Heart left ventricle (tissue), 16 donors: ENCODE results near the gene ADCY3. TPM values are rescaled to one million over a fixed set of nuclear protein-coding genes. Genes with fewer than 3 reads are reported as not detected.

Source experiments
- ATAC-seq, 4 donors: fragments of 200-7000 bp; cut with Tn5 transposase; one replicate each; pipeline ENCODE4 v1.9.1; 2020 to 2022; ENCODE audit warnings: moderate library complexity in 4 of 4, mild to moderate bottlenecking in 3 of 4, moderate number of reproducible peaks in 1 of 4
- DNase-seq, 5 donors: peaks; one replicate each; pipeline ENCODE4 v3.0.0-alpha.2; 2020
- H3K27ac ChIP-seq, 12 donors: fragments of 200-600 bp; sonication (generic) in 4 of 12; one replicate each; pipeline versions ENCODE4 v1.5.0 to v1.8.0; 2016 to 2022; ENCODE audit warnings: mild to moderate bottlenecking in 2 of 12
- H3K27me3 ChIP-seq, 9 donors: fragments of 200-600 bp; sonication (generic) in 2 of 9; one replicate each; pipeline versions ENCODE4 v1.5.1 to v1.8.0; 2016 to 2022; ENCODE audit warnings: mild to moderate bottlenecking in 3 of 9
- H3K36me3 ChIP-seq, 9 donors: fragments of 200-600 bp; sonication (generic) in 2 of 9; one replicate each; pipeline versions ENCODE4 v1.5.0 to v1.8.0; 2018 to 2022; ENCODE audit warnings: mild to moderate bottlenecking in 2 of 9
- H3K4me1 ChIP-seq, 12 donors: fragments of 200-600 bp; sonication (generic) in 4 of 12; one replicate each; pipeline versions ENCODE4 v1.5.0 to v1.8.0; 2016 to 2022; ENCODE audit warnings: mild to moderate bottlenecking in 3 of 12
- H3K4me3 ChIP-seq, 12 donors: fragments of 200-600 bp; sonication (generic) in 4 of 12; one replicate each; pipeline versions ENCODE4 v1.5.0 to v1.8.0; 2017 to 2022; ENCODE audit warnings: mild to moderate bottlenecking in 9 of 12, moderate library complexity in 4 of 12
- H3K9me3 ChIP-seq, 12 donors: fragments of 200-600 bp; sonication (generic) in 4 of 12; one replicate each; pipeline versions ENCODE4 v1.5.0 to v1.8.0; 2016 to 2022; ENCODE audit warnings: mild to moderate bottlenecking in 1 of 12
- POLR2A ChIP-seq, 2 donors: fragments of 450-650 bp; IDR thresholded peaks; one replicate each; pipeline ENCODE4 v1.6.1; 2017; ENCODE audit warnings: antibody characterized with exemption in 2 of 2, mild to moderate bottlenecking in 2 of 2, moderate library complexity in 2 of 2
- WGBS, 4 donors: extraction: QIAGEN DNeasy Blood & Tissue Kit in 2 of 4; methylation state at CpG; one replicate each; pipeline versions ENCODE4 v1.1.5 to v1.1.7; 2013 to 2018; 5-methylcytosine and 5-hydroxymethylcytosine counted together
- intact Hi-C, 10 donors: fragments of 100-400 bp; cut with DNase I; formaldehyde crosslinking; loops; one replicate each; pipeline versions ENCODE4 v1.11.1 to v1.14.2; 2022
- polyA plus RNA-seq, 2 donors: library from polyadenylated mRNA; stranded (reverse); fragments of 200-250 nt; gene quantifications; one replicate each; pipeline ENCODE4 v1.2.3, GENCODE V29; 2013
- total RNA-seq, 9 donors: library from RNA; depleted of rRNA in 2 of 9; stranded (reverse); fragments of >200 nt in 2 of 9; fragmentation: NEBNext Ultra II Directional in 3 of 9; extraction: Animal tissue kit (Norgen Biotek cat#: 25700) in 3 of 9; gene quantifications; one replicate each; pipeline versions ENCODE4 v1.1.0 to v1.2.4, GENCODE V29; 2016 to 2023
- TF ChIP-seq, protein P1 (sequence below), 12 donors: fragments of 200-600 bp; sonication (generic) in 4 of 12; IDR thresholded peaks; one replicate each; pipeline versions ENCODE4 v1.5.0 to v1.8.0; 2018 to 2022; ENCODE audit warnings: antibody characterized with exemption in 12 of 12, mild to moderate bottlenecking in 5 of 12
- donor health status: ischemic (EF 13 %, LVEDD 7.1; RV severe dilation, severe dysfunction).
- donor health status: healthy with polysubstance abuse.
- donor health status: DM: no; HTN: yes; CAD: no.
- donor health status: DM: no; HTN: no; CAD: no.
- donor health status: ischemic (EF 25% LVEDD 6.9; RV normal size, moderate dysfunction).
- donor health status: ischemic (EF 25% LVEDD 5.7; RV mildly dilated, moderate dysfunction).
- donor health status: healthy.
- donor health status: DM: yes; HTN: yes; CAD: no.
- donor health status: ischemic (EF 35%, LVEDD 5.7; RV mildly dilated, moderate dysfunction).
- donor health status: nonischemic (EF 11% LVEDD 7.7; RV severe dilation, severe dysfunction).
- donor health status: DM: yes; HTN: yes; CAD: no.
- donor health status: PGD.
- donor health status: ischemic (EF 29% LVEDD 5.4; RV normal size, mild dysfunction).
- donor health status: nonischemic (EF 23%, LVEDD 6.1; RV moderate dilation, normal function).

The ADCY3 gene
- total and polyA plus RNA-seq, 11 donors, result 9.3 to 36.0 (median 14.4) TPM

DNA sequence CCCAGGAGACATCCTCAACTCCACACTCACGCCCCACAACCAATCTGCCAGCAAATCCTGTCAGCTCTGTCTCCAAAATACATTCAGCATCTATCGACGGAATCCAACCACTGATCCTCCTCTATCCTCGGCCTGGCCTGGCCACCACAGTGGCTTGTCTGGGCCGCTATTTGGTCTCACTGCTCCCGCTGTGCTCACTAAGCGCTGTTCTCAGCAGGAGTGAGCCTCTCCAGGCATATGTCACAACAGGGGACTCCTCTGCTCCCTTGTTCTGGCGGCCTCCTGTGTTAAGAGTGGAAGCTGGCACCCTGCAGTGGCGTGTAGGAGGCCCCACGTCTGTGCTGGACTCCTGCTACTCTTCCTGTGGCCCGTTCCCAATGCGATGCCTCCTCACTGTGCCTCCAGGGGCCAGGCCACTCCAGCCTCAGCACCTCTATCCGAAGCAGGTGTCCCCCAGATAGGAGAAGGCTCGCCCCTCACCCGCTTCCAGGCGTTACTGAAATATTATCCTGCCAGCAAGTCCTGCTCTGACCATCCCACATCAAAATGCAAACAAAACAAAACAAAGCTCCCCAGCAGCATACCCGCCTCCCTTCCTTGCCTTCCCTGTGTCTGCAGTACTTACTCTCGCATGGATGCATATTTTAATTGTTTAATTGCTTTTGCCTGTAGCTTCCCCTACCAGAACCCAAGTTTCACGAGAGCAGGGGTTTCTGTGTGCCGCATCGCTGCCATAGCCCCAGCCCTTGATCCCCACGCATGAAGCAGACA is 86.9 kb downstream of the ADCY3 start:
- peaks cover 0 to 2% (median under 1%) of the 10 kb centered on the region in 12 donors for H3K4me1 ChIP-seq
- intact Hi-C loops, result no loop called here
- ATAC-seq, result no peak
- 88 to 92% (median 90%) methylated on average over 18 to 22 of the region's 22 CpGs for WGBS, 4 donors
- H3K27ac ChIP-seq, result no peak overlapping the region
- TF ChIP-seq POLR2A (IDR thresholded peaks at IDR 0.05), result no peak
- TF ChIP-seq, protein P1, sequence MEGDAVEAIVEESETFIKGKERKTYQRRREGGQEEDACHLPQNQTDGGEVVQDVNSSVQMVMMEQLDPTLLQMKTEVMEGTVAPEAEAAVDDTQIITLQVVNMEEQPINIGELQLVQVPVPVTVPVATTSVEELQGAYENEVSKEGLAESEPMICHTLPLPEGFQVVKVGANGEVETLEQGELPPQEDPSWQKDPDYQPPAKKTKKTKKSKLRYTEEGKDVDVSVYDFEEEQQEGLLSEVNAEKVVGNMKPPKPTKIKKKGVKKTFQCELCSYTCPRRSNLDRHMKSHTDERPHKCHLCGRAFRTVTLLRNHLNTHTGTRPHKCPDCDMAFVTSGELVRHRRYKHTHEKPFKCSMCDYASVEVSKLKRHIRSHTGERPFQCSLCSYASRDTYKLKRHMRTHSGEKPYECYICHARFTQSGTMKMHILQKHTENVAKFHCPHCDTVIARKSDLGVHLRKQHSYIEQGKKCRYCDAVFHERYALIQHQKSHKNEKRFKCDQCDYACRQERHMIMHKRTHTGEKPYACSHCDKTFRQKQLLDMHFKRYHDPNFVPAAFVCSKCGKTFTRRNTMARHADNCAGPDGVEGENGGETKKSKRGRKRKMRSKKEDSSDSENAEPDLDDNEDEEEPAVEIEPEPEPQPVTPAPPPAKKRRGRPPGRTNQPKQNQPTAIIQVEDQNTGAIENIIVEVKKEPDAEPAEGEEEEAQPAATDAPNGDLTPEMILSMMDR (IDR thresholded peaks at IDR 0.05), result no peak
- H3K9me3 ChIP-seq, result no peaks in the 10 kb centered on the region
- no peak for DNase-seq
- H3K4me3 ChIP-seq, result no peak overlapping the region
- no peaks in the 10 kb centered on the region for H3K27me3 ChIP-seq
- peaks cover 0 to 35% (median 3%) of the 10 kb centered on the region in 9 donors for H3K36me3 ChIP-seq

DNA sequence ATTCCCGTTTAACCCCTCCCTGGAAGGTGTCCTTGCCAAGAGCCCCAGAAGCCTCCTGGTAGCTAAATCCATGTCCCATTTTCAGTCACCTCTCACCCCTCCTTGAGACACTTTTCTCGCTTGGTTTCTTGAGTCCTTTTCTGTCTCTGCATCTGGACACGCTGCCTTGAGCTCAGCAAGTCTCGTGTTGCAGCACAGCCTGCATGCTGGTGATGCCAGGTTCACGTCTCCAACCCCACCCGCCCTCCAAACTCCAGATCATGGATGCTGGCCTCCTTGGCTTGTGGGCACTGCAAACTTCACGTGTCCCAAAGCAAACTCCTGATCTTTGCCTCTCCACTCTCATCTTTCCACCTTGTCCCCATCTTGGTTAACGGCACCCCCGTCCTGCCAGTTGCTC is 87.5 kb downstream of the ADCY3 start:
- WGBS, 4 donors, result 78 to 85% (median 82%) methylated on average over 9 of the region's 9 CpGs
- Histone ChIP-seq H3K27ac (no peak overlapping the region), H3K9me3 (no peaks in the 10 kb centered on the region), H3K4me3 (no peak overlapping the region), H3K36me3 (peaks cover 0 to 33% (median 3%) of the 10 kb centered on the region in 9 donors), H3K4me1 (peaks cover 0 to 8% (median 5%) of the 10 kb centered on the region in 12 donors), H3K27me3 (no peaks in the 10 kb centered on the region)
- no peak for ATAC-seq
- TF ChIP-seq POLR2A (IDR thresholded peaks at IDR 0.05), result no peak
- TF ChIP-seq, protein P1 (IDR thresholded peaks at IDR 0.05), result no peak
- intact Hi-C loops, result no loop called here
- no peak for DNase-seq

- ATAC-seq, result peak; percentile 24 to 71 (median 54)
- WGBS, 4 donors, result 52 to 61% (median 55%) methylated on average over 11 to 14 of the region's 14 CpGs
Measured at GRCh38 chr2:24832073-24832461, 88.0 kb downstream of the ADCY3 start.

More at GRCh38 chr2:24832073-24832461, 88.0 kb downstream of the ADCY3 start:
- no peaks in the 10 kb centered on the region for H3K9me3 ChIP-seq
- no peaks in the 10 kb centered on the region for H3K27me3 ChIP-seq
- peaks cover 0 to 13% (median 10%) of the 10 kb centered on the region in 12 donors for H3K4me1 ChIP-seq
- DNase-seq, result peak in 2 of 5 donors; percentile 43 to 71
- no peak overlapping the region for H3K4me3 ChIP-seq
- no peak for TF ChIP-seq POLR2A (IDR thresholded peaks at IDR 0.05)
- TF ChIP-seq, protein P1 (IDR thresholded peaks at IDR 0.05), result no peak
- no peak overlapping the region for H3K27ac ChIP-seq
- intact Hi-C loops, result no loop called here
- H3K36me3 ChIP-seq, result peaks cover 0 to 28% (median 3%) of the 10 kb centered on the region in 9 donors
